GM19240 (cell line): Measurements from ENCODE around the gene TRPM2.

Experiments
- DNase-seq: peaks from one replicate; pipeline ENCODE4 v3.0.0; 2011; ENCODE audit warnings: low spot score; ENCODE audit not compliant: insufficient read length

Gene TRPM2

GRCh38 chr21:44322621-44323325, 30.6 kb upstream of the TRPM2 start:
- DNase-seq, result no peak

- no peak for DNase-seq
Measured at GRCh38 chr21:44323591-44323990, 29.8 kb upstream of the TRPM2 start.

- DNase-seq, result no peak
Measured at GRCh38 chr21:44324106-44324853, 29.1 kb upstream of the TRPM2 start.

GRCh38 chr21:44324854-44325107, 28.6 kb upstream of the TRPM2 start:
- no peak for DNase-seq

GRCh38 chr21:44325386-44326271, 27.8 kb upstream of the TRPM2 start:
- no peak for DNase-seq

GRCh38 chr21:44326272-44326647, 27.2 kb upstream of the TRPM2 start:
- DNase-seq, result no peak

- DNase-seq, result no peak
Measured at GRCh38 chr21:44326716-44327602, 26.5 kb upstream of the TRPM2 start.

GRCh38 chr21:44327603-44327974, 25.8 kb upstream of the TRPM2 start:
- DNase-seq, result no peak

GRCh38 chr21:44328242-44328895, 25.1 kb upstream of the TRPM2 start:
- DNase-seq, result no peak

GRCh38 chr21:44329086-44329889, 24.1 kb upstream of the TRPM2 start:
- DNase-seq, result no peak

GRCh38 chr21:44329971-44330681, 23.3 kb upstream of the TRPM2 start:
- DNase-seq, result no peak

GRCh38 chr21:44330698-44331097, 22.7 kb upstream of the TRPM2 start:
- no peak for DNase-seq

- DNase-seq, result no peak
Measured at GRCh38 chr21:44331209-44331608, 22.2 kb upstream of the TRPM2 start.

- no peak for DNase-seq
Measured at GRCh38 chr21:44331650-44332307, 21.6 kb upstream of the TRPM2 start.

- no peak for DNase-seq
Measured at GRCh38 chr21:44332383-44332782, 21.0 kb upstream of the TRPM2 start.

- DNase-seq, result no peak
Measured at GRCh38 chr21:44332965-44333364, 20.5 kb upstream of the TRPM2 start.

- DNase-seq, result no peak
Measured at GRCh38 chr21:44333509-44334328, 19.7 kb upstream of the TRPM2 start.
